Hepatocyte (in vitro differentiated cells): ENCODE measurements around the gene TEX44. TPM values are rescaled to one million over a fixed set of nuclear protein-coding genes. Genes with fewer than 3 reads are reported as not detected.
A peak's percentile ranks its signal among the peaks of the same experiment; 100 is the strongest.

Source experiments
- DNase-seq: peaks from one replicate; pipeline ENCODE4 v3.0.0-alpha.2; 2016; ENCODE audit warnings: low spot score
- H2AFZ ChIP-seq: fragments of 200-600 bp; sonication (generic); 2 replicates; pipeline ENCODE4 v1.6.0; 2016; ENCODE audit warnings: antibody characterized with exemption, mild to moderate bottlenecking
- H3K27ac ChIP-seq: fragments of 200-600 bp; sonication (generic); 2 replicates; pipeline ENCODE4 v1.5.1; 2016; ENCODE audit warnings: mild to moderate bottlenecking
- H3K27me3 ChIP-seq: fragments of 200-600 bp; sonication (generic); 2 replicates; pipeline ENCODE4 v1.6.1; 2016
- H3K36me3 ChIP-seq: fragments of 200-600 bp; sonication (generic); replicated peaks from 2 replicates; pipeline ENCODE4 v1.5.1; 2016; ENCODE audit warnings: low read depth; ENCODE audit not compliant: insufficient read depth
- H3K4me1 ChIP-seq: fragments of 200-600 bp; sonication (generic); 2 replicates; pipeline ENCODE4 v1.5.1; 2016; ENCODE audit warnings: mild to moderate bottlenecking, moderate library complexity; ENCODE audit not compliant: insufficient read depth
- H3K4me2 ChIP-seq: fragments of 200-600 bp; sonication (generic); 2 replicates; pipeline ENCODE4 v1.6.0; 2016
- H3K4me3 ChIP-seq: fragments of 200-600 bp; sonication (generic); 2 replicates; pipeline ENCODE4 v1.5.1; 2016; ENCODE audit warnings: mild to moderate bottlenecking
- H3K79me2 ChIP-seq: fragments of 200-600 bp; sonication (generic); 2 replicates; pipeline ENCODE4 v1.6.0; 2017; ENCODE audit warnings: mild to moderate bottlenecking
- H3K9me2 ChIP-seq: fragments of 200-600 bp; sonication (generic); replicated peaks from 2 replicates; pipeline ENCODE4 v1.6.0; 2017; ENCODE audit warnings: mild to moderate bottlenecking; ENCODE audit not compliant: insufficient read depth
- H3K9me3 ChIP-seq: fragments of 200-600 bp; sonication (generic); 2 replicates; pipeline ENCODE4 v1.5.1; 2016; ENCODE audit warnings: low read depth, mild to moderate bottlenecking
- H4K20me1 ChIP-seq: fragments of 200-600 bp; sonication (generic); 2 replicates; pipeline ENCODE4 v1.6.0; 2016; ENCODE audit warnings: mild to moderate bottlenecking; ENCODE audit not compliant: insufficient read depth, poor library complexity, severe bottlenecking
- EZH2 ChIP-seq: fragments of 200-600 bp; sonication (generic); IDR thresholded peaks from 2 replicates; pipeline ENCODE4 v1.6.1; 2016; ENCODE audit warnings: antibody characterized with exemption, mild to moderate bottlenecking, borderline replicate concordance
- EZH2phosphoT487 ChIP-seq: fragments of 200-600 bp; sonication (generic); IDR thresholded peaks from one replicate; pipeline ENCODE4 v1.6.1; 2018; ENCODE audit warnings: antibody characterized with exemption, mild to moderate bottlenecking, low read depth, moderate library complexity; ENCODE audit not compliant: unreplicated experiment, severe bottlenecking
- WGBS: methylation state at CpG from one replicate; pipeline ENCODE4 v1.1.6; 2016; ENCODE audit warnings: low lambda C conversion rate; ENCODE audit errors: missing lambda C conversion rate; 5-methylcytosine and 5-hydroxymethylcytosine counted together
- polyA plus RNA-seq: library from polyadenylated mRNA; unstranded; fragments of >200 nt; fragmentation: Nextera tagmentation; extraction: Ambion mirVana; gene quantifications from 2 replicates; pipeline ENCODE4 v1.2.1, GENCODE V29; 2016
- total RNA-seq: library from RNA; depleted of rRNA; stranded (reverse); fragments of >200 nt; gene quantifications from 2 replicates; pipeline ENCODE4 v1.2.3, GENCODE V29; 2014
- TF ChIP-seq, protein P1 (sequence below): fragments of 200-600 bp; sonication (generic); IDR thresholded peaks from 2 replicates; pipeline ENCODE4 v1.5.1; 2016; ENCODE audit warnings: antibody characterized with exemption, mild to moderate bottlenecking; ENCODE audit not compliant: poor library complexity

Gene TEX44
- total and polyA plus RNA-seq, 2 experiments from 2014 or later = not detected

DNA sequence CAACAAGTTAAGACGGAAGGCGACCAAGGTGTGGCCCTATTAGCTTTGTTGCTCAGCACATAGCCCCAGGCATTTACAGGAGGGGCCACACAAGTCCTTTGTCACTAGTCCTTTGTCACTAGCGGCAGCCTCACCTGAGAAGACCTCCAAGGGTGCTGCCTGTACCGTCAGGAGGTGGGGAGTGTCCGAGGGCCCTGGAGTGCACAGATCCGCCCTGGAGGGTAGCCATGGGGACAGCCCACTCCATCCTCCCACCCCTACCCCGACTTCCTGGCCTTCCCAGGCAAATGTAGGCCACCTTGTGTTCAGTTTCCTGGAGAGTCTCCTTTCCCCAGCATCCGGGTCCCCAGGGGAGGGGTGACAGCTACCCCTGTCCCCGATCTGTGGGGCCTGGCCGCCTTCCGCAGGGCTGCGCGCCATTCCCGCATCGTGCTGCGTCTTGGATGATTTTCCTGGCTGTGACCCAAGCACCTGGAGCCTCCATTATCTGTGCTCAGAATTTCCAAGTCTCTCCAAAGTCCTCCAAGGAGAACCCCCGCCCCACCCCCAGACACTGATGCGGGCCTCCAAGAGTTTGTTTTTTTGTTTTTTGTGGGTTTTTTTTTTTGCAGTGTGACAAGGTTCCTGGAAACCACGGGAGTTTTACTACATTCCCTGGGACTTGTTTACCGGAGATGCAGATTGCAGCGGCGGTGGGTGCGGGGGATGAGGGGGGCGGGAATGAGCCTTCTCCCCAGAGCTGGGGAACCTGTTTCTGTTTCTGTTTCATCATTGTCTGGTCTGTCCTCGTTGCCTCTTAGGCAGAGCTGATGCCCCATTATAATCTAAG, 28.6 kb downstream of the TEX44 start:
- Histone ChIP-seq H3K4me2 (peak overlapping the region; percentile 66), H3K27ac (peak overlapping the region; percentile 52)
- DNase-seq = peak; percentile 62

DNA sequence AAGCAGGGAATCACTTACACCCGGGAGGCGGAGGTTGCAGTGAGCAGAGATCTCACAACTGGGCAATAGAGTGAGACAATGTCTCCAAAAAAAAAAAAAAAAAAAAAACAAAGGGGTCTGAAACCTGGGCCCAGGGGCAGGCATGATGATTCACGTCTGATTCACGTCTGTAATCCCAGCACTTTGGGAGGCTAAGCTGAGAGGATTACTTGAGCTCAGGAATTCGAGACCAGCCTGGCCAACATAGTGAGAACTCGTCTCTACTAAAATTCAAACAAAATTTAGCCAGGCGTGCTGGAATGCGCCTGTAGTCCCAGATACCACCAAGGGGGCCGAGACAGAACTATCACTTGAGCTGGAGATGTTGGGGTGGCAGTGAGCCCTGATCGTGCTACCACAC, 30.3 kb downstream of the TEX44 start:
- no peaks in the 10 kb centered on the region for H4K20me1 ChIP-seq
- no peaks in the 10 kb centered on the region for H3K9me2 ChIP-seq
- no peak overlapping the region for H3K4me3 ChIP-seq
- TF ChIP-seq EZH2phosphoT487 (no peak), EZH2 (no peak)
- TF ChIP-seq, protein P1, sequence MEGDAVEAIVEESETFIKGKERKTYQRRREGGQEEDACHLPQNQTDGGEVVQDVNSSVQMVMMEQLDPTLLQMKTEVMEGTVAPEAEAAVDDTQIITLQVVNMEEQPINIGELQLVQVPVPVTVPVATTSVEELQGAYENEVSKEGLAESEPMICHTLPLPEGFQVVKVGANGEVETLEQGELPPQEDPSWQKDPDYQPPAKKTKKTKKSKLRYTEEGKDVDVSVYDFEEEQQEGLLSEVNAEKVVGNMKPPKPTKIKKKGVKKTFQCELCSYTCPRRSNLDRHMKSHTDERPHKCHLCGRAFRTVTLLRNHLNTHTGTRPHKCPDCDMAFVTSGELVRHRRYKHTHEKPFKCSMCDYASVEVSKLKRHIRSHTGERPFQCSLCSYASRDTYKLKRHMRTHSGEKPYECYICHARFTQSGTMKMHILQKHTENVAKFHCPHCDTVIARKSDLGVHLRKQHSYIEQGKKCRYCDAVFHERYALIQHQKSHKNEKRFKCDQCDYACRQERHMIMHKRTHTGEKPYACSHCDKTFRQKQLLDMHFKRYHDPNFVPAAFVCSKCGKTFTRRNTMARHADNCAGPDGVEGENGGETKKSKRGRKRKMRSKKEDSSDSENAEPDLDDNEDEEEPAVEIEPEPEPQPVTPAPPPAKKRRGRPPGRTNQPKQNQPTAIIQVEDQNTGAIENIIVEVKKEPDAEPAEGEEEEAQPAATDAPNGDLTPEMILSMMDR = no peak
- no peak overlapping the region for H3K27ac ChIP-seq
- WGBS = 84% methylated on average over 10 of the region's 10 CpGs
- no peaks in the 10 kb centered on the region for H3K27me3 ChIP-seq
- peaks cover 17% of the 10 kb centered on the region for H3K4me1 ChIP-seq
- H3K79me2 ChIP-seq = no peaks in the 10 kb centered on the region
- DNase-seq = no peak
- no peaks in the 10 kb centered on the region for H3K36me3 ChIP-seq
- no peaks in the 10 kb centered on the region for H3K9me3 ChIP-seq
- H2AFZ ChIP-seq = no peak overlapping the region
- H3K4me2 ChIP-seq = no peak overlapping the region

More for the DNA sequence above, 28.6 kb downstream of the TEX44 start:
- Histone ChIP-seq H3K79me2 (no peaks in the 10 kb centered on the region), H3K36me3 (no peaks in the 10 kb centered on the region), H4K20me1 (no peaks in the 10 kb centered on the region), H3K9me2 (no peaks in the 10 kb centered on the region), H3K4me3 (no peak overlapping the region), H3K9me3 (no peaks in the 10 kb centered on the region), H2AFZ (peak overlapping the region; percentile 70), H3K4me1 (peaks cover 26% of the 10 kb centered on the region), H3K27me3 (no peaks in the 10 kb centered on the region)
- WGBS = 25% methylated on average over 25 of the region's 25 CpGs
- no peak for TF ChIP-seq EZH2

DNA sequence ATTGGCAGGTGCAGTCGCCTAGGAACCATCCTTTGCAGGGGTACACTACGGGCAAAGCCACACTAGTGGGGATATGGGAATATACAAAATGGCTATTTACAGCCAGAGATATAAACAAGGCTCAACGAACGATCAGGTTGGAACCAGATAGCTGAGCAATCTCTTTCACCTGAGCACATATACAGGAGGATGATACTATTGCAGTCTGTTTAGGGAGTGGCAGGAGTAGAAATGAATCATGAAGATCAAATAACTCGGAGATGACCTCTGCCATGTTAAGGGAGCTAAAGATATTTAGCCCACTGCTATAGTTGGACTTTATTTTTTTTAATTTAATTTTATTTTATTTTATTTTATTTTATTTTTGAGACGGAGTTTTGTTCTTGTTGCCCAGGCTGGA, 33.8 kb downstream of the TEX44 start:
- Histone ChIP-seq H3K4me3 (no peak overlapping the region), H3K4me2 (no peak overlapping the region), H3K9me2 (no peaks in the 10 kb centered on the region), H3K27ac (no peak overlapping the region), H3K27me3 (no peaks in the 10 kb centered on the region), H3K36me3 (no peaks in the 10 kb centered on the region), H3K4me1 (peaks cover 12% of the 10 kb centered on the region), H3K79me2 (no peaks in the 10 kb centered on the region), H4K20me1 (no peaks in the 10 kb centered on the region), H3K9me3 (no peaks in the 10 kb centered on the region), H2AFZ (no peak overlapping the region)
- TF ChIP-seq, protein P1 = no peak
- TF ChIP-seq EZH2 = no peak
- no peak for TF ChIP-seq EZH2phosphoT487
- no peak for DNase-seq
- WGBS = 80% methylated on average over 6 of the region's 6 CpGs

DNA sequence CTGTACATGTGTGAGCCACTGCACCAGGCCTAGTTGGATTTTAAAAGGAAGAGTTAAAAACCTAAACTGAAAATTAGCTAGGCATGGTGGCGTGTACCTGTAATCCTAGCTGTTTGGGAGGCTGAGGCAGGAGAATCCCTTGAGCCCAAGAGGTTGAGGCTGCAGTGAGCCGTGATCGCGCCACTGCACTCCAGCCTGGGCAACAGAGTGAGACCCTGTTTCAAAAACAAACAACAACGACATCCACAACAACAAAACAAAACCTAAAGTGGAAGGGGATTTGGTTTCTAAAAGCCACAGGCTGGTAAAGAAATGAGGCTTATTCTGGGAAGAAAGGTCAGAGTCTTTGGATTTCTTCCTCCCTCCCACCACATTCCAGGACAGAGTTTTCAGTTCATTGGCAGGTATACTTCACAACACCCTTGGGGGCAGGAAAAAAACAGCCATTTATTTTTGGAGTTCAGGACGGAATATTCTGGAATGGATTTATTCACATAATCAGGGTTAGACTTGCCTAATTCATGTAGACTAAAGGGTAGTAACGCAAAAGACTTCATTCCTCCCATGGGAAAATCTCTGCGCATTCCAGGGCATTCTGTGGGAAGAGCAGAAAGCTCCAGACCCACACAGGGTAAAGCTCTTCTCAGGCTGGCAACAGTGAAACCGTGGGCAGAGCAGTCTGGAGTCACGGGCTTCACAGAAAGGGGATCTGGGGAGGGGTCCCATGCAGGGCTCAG, 34.9 kb downstream of the TEX44 start:
- Histone ChIP-seq H3K36me3 (no peaks in the 10 kb centered on the region), H2AFZ (peak overlapping the region; percentile 39), H3K9me3 (no peaks in the 10 kb centered on the region), H3K4me1 (peaks cover 9% of the 10 kb centered on the region), H3K79me2 (no peaks in the 10 kb centered on the region), H3K4me3 (no peak overlapping the region), H3K27me3 (no peaks in the 10 kb centered on the region), H3K4me2 (peak overlapping the region; percentile 61), H3K27ac (peak overlapping the region; percentile 52), H3K9me2 (no peaks in the 10 kb centered on the region), H4K20me1 (no peaks in the 10 kb centered on the region)
- DNase-seq = no peak
- TF ChIP-seq, protein P1 = no peak
- TF ChIP-seq EZH2 (no peak), EZH2phosphoT487 (no peak)
- WGBS = 82% methylated on average over 10 of the region's 10 CpGs
